AG04449 (cell line): Measurements from ENCODE around the gene CCAR1.
"Not testable (repeated sequence)": the region's sequence is repeated elsewhere in the genome, so short reads cannot be mapped to it uniquely, and the experiment has no call there.

Experiments used
- CTCF ChIA-PET: fragments of 350-600 bp; formaldehyde crosslinking; extraction: SDS; loops from one replicate; lab custom pipeline; 2021; ENCODE audit warnings: antibody characterized with exemption; lab: Yijun Ruan, JAX
- POLR2A ChIA-PET: fragments of 400-600, 350-600 bp; formaldehyde crosslinking; extraction: SDS; loops from one replicate; lab custom pipeline; 2020; ENCODE audit warnings: antibody characterized with exemption, inconsistent platforms; lab: Yijun Ruan, JAX
- DNase-seq: peaks from one replicate; pipeline ENCODE4 v3.0.0-alpha.2; 2010; ENCODE audit warnings: low read depth, low spot score
- H3K4me3 ChIP-seq: 2 replicates; pipeline ENCODE4 v1.5.1; 2011; ENCODE audit warnings: low read depth, mild to moderate bottlenecking, control low read depth, low read length
- CTCF ChIP-seq: IDR thresholded peaks from one replicate; pipeline ENCODE4 v1.5.1; 2011; ENCODE audit warnings: mild to moderate bottlenecking, moderate library complexity, low read length, control low read depth, inconsistent platforms; ENCODE audit not compliant: insufficient read depth; ENCODE audit errors: missing control alignments

CCAR1 gene

GRCh38 chr10:68811314-68812009 lies 90.4 kb downstream of the CCAR1 start:
- TF ChIP-seq CTCF: no peak

GRCh38 chr10:68812420-68812819 lies 91.4 kb downstream of the CCAR1 start:
- CTCF ChIA-PET: no interaction called here
- no peak overlapping the region for H3K4me3 ChIP-seq
- no peak for DNase-seq
- no peak for TF ChIP-seq CTCF
- POLR2A ChIA-PET: no interaction called here

More at GRCh38 chr10:68811314-68812009, 90.4 kb downstream of the CCAR1 start:
- no peak for DNase-seq
- ChIA-PET POLR2A (no interaction called here), CTCF (no interaction called here)
- no peak overlapping the region for H3K4me3 ChIP-seq

- CTCF ChIA-PET: no interaction called here
- DNase-seq: no peak
- no peak overlapping the region for H3K4me3 ChIP-seq
- TF ChIP-seq CTCF: no peak
- POLR2A ChIA-PET: no interaction called here
Observed at GRCh38 chr10:68813559-68813958, 92.5 kb downstream of the CCAR1 start.

DNA sequence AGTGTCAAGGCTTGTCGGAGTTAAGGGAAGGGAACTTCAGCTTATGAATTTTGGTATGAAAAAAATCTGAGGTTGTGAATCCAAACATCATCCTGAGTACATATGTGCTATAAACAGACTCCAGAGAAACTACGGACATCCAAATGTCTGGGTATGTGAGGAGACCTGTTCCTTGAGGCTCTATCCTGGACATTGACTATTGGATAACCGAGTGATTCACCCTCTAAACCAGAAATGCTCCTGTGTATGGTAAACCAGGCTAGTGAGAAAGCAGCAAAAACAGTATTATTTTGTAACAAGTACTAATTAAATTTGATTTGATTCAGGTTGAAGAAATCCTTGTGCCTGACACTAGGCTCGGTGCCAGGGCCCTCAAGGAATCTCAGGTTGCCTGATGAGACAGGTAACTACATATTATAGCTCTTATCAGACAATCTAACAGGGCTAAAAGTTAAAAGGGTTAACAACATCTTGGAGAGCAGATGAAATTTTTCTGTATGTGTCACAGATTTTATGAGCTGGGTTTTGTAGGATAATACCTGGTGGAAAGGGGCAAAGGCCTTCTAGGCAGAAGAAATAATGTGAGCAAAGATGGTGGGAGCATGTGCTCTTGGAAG lies 95.9 kb downstream of the CCAR1 start:
- no peak overlapping the region for H3K4me3 ChIP-seq
- ChIA-PET CTCF (no interaction called here), POLR2A (no interaction called here)
- TF ChIP-seq CTCF: no peak
- no peak for DNase-seq

GRCh38 chr10:68820359-68820758 lies 99.3 kb downstream of the CCAR1 start:
- H3K4me3 ChIP-seq, CTCF ChIA-PET, POLR2A ChIA-PET, DNase-seq: not testable (repeated sequence)

DNA sequence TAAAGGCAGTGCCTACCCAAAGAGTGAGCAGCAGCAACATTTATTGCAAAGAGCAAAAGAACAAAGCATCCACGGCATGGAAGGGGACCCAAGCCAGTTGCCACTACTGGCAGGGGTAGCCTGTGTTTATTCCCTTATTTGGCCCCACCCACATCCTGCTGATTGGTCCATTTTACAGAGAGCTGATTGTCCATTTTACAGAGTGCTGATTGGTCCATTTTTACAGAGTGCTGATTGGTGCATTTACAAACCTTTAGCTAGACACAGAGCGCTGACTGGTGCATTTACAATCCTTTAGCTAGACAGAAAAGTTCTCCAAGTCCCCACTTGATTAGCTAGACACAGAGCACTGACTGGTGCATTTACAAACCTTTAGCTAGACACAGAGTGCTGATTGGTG lies 101.6 kb downstream of the CCAR1 start:
- DNase-seq, H3K4me3 ChIP-seq, POLR2A ChIA-PET: not testable (repeated sequence)
- CTCF ChIA-PET: interaction anchor here (0.9 kb wide), 1 partner anchor 11 kb away, joined by 3 read pairs; no protein-coding TSS in a partner anchor

DNA sequence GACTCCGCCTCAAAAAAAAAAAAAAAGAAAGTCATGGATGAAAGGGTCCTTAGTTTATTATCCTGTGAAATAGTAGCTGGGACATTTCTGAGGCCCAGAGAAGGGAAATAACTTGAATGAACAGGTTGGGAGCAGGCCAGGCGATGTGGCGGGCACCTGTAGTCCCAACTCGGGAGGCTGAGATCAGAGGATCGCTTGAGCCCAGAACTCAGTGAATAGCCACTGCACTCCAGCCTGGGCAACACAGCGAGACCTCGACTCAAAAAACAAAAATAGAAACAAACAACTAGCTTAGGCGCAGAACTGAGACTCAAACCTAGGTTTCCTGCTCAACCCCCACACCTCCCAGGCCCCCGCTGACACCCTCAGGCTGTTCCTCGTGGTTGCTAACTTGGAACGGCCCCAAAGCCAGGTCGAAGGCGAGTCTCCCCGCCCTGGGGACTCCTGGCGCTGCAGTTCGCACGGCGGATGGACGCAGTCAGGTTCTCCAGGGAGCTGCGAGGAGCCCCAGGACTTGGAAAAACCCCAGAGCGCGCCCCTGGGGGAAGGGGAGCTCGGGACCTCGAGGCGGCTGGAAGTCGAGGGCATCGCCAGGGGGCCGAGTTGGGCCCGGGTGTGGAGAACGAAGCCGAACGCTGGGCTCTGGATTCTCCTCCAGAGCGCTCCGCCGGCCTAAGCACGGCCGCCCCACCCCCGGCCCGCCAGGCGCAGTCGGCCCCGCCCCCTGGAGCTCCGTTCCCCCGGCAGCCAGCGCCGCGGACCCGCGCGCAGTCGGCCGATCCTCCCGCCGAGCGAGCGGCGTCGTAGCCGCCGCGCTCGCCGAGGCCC lies 105.9 kb downstream of the CCAR1 start, which contains the start of gene STOX1:
STOX1 (plus strand) TSS at position 768 of the 828 bp plus-strand sequence. CDS start 93 bp downstream, outside the sequence.
- DNase-seq: no peak
- H3K4me3 ChIP-seq: peak within 1 kb of the TSS; percentile 58
- ChIA-PET POLR2A (interaction anchor here (0.8 kb wide), 1 partner anchor 49 kb away, joined by 3 read pairs; no protein-coding TSS in a partner anchor), CTCF (interaction anchor here (0.7 kb wide), 1 partner anchor 37 kb away, joined by 3 read pairs; no protein-coding TSS in a partner anchor)
- no peak for TF ChIP-seq CTCF

- POLR2A ChIA-PET: interaction anchor here (0.8 kb wide), 1 partner anchor 49 kb away, joined by 3 read pairs; no protein-coding TSS in a partner anchor
- CTCF ChIA-PET: interaction anchor here (1.1 kb wide), 1 partner anchor 19 kb away, joined by 3 read pairs; no protein-coding TSS in a partner anchor
- H3K4me3 ChIP-seq: peak overlapping the region; percentile 58
- not testable (repeated sequence) for DNase-seq
Observed at GRCh38 chr10:68827592-68827959, 106.5 kb downstream of the CCAR1 start.

- peak overlapping the region; percentile 29 for H3K4me3 ChIP-seq
- not testable (repeated sequence) for DNase-seq
- ChIA-PET POLR2A (interaction anchor here (0.6 kb wide), 1 partner anchor 78 kb away, joined by 5 read pairs; no protein-coding TSS in a partner anchor), CTCF (interaction anchor here (1.1 kb wide), 2 partner anchors 19 to 31 kb away, joined by 3 read pairs; no protein-coding TSS in a partner anchor)
Observed at GRCh38 chr10:68828083-68828601, 107.1 kb downstream of the CCAR1 start.
